ENCODE measurements around the gene STAC2.
"Not testable (repeated sequence)": the region's sequence is repeated elsewhere in the genome, so short reads cannot be mapped to it uniquely, and the experiment has no call there.

STAC2 gene, protein sequence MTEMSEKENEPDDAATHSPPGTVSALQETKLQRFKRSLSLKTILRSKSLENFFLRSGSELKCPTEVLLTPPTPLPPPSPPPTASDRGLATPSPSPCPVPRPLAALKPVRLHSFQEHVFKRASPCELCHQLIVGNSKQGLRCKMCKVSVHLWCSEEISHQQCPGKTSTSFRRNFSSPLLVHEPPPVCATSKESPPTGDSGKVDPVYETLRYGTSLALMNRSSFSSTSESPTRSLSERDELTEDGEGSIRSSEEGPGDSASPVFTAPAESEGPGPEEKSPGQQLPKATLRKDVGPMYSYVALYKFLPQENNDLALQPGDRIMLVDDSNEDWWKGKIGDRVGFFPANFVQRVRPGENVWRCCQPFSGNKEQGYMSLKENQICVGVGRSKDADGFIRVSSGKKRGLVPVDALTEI

DNA sequence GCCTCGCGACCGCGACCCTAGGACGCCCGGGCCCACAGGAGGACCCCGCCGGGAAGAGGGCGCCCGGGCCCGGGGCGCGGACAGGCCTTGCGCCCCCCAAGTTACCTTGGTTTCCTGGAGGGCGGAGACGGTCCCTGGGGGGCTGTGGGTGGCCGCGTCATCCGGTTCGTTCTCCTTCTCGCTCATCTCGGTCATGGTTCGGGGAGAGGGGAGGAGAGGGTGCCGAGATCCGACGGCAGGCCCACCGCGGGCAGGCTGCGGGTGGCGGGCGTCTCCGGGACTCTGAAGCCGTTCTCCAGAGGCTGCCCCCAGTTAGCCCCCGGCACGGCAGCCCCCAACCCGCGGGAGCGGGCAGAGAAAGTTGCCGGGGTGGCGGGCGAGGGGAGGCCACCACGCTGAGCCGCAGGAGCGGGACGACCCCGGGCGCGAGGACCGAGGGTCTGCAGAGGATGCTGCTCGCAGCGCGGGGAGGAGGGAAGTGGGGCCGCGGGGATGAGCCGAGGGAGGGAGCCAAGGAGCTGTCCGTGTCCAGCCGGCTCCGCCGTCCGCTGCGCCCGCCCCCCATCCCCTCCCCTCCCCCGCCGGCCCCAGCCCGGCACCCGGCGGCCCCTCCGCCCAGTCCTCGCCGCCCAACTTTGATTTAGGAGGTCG is at the start of gene STAC2:
Gene STAC2 (minus strand): TSS at position 638 of the 651 bp plus-strand sequence. CDS start 443 bp downstream, at position 195.
- Mint-ChIP-seq H3K36me3 (no peaks in the 10 kb centered on the region), H3K9me3 (no peaks in the 10 kb centered on the region), H3K27me3 (peaks cover 83% of the 10 kb centered on the region), H3K4me3 (peak within 1 kb of the TSS; percentile 66), H3K4me1 (peaks cover 16% of the 10 kb centered on the region), H3K27ac (no peak within 1 kb of the TSS)
- no peak for DNase-seq
- CTCF ChIA-PET: interaction anchor here (1.0 to 1.2 kb wide), 2 partner anchors 17 to 19 kb away, joined by 3 read pairs; no protein-coding TSS in a partner anchor

DNA sequence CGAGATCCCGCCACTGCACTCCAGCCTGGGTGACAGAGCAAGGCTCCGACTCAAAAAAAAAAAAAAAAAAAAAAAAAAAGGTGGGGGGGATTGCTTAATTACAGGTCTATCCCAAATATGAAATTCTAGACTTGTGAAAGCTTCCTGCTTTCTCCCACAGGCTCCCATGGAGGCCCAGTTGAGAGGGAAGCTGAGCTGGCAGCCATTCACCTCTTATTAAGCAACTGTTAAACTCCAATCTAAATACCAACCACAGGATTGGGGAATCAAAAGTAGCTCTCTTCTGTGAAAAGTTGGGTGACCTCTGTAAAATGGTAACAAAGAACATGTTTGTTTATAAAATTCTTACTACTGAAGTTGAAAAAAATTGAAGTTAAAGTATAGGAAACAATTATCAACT is 45.8 kb upstream of the STAC2 start:
- Mint-ChIP-seq H3K27me3 (no peaks in the 10 kb centered on the region), H3K36me3 (peaks cover 11% of the 10 kb centered on the region), H3K4me3 (no peak overlapping the region), H3K4me1 (no peaks in the 10 kb centered on the region), H3K27ac (no peak overlapping the region), H3K9me3 (no peaks in the 10 kb centered on the region)
- no peak for DNase-seq
- CTCF ChIA-PET: interaction anchor here (1.5 kb wide), 1 partner anchor 29 kb away, joined by 4 read pairs; no protein-coding TSS in a partner anchor

DNA sequence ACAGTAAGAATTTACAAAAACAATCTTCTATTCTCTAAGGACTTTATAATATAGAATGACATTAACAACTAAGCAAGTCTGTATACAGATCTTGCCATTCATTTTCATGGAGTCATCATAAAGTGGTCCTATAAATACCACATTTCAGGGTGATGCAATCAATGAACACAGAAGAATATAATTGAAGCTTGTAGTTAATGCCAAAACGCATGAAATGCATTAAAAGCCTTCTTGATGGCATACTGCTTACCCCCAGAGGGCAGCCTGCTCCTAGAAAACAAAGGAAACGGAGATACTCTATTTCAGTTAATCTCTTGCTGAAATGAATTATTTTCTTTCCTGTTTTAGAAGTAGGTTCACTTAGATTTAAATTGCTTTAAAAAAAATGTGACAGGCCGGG is 45.2 kb upstream of the STAC2 start:
- H3K9me3 Mint-ChIP-seq: no peaks in the 10 kb centered on the region
- H3K36me3 Mint-ChIP-seq: peaks cover 11% of the 10 kb centered on the region
- H3K4me1 Mint-ChIP-seq: no peaks in the 10 kb centered on the region
- CTCF ChIA-PET: interaction anchor here (1.5 kb wide), 1 partner anchor 29 kb away, joined by 4 read pairs; no protein-coding TSS in a partner anchor
- H3K27ac Mint-ChIP-seq: no peak overlapping the region
- DNase-seq: no peak
- no peaks in the 10 kb centered on the region for H3K27me3 Mint-ChIP-seq
- no peak overlapping the region for H3K4me3 Mint-ChIP-seq

DNA sequence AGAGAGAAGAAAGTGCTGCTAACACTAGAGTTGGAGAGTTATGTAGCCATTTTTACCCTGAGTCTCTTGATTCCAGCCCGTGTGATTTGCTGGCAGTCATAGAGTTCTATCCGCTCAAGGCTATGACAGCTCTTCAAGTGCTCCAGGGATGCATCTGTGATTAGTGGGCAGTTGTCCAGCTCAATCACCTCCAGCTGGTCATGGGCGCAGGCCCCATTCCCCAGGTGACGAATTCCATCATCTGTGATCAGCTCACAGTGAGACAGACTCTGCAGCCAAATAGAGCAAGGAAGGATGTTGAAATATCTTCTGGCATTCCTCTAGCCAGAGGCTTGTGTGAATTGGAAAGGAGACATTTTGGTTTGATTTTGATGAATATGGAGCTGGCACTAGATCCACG is 38.4 kb upstream of the STAC2 start:
- DNase-seq: no peak
- H3K9me3 Mint-ChIP-seq: no peaks in the 10 kb centered on the region
- no peaks in the 10 kb centered on the region for H3K27me3 Mint-ChIP-seq
- CTCF ChIA-PET: interaction anchor here (1.5 kb wide), 1 partner anchor 20 kb away, joined by 4 read pairs; no protein-coding TSS in a partner anchor
- no peak overlapping the region for H3K27ac Mint-ChIP-seq
- no peak overlapping the region for H3K4me3 Mint-ChIP-seq
- no peaks in the 10 kb centered on the region for H3K4me1 Mint-ChIP-seq
- H3K36me3 Mint-ChIP-seq: peaks cover 21% of the 10 kb centered on the region

DNA sequence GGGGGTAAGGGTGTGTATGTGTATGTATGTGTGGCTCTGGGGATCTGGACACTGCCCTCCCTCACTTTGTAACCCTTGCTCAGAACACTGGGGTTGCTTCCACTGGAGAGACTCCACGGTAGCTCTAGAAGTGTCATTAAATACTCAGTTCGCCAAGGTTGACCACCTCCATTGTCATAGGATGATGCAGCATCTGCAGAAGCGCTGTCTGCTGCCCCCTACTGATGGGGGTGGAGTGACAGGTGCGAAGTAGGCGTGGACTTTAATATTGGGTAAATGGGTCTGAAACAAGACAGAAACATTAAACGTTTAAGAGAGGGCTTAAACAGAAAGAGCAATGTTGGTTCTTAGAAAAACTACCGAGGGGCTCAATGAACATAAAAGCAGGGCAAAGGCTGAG is 35.5 kb upstream of the STAC2 start:
- Mint-ChIP-seq H3K4me1 (no peaks in the 10 kb centered on the region), H3K36me3 (peaks cover 28% of the 10 kb centered on the region), H3K27me3 (no peaks in the 10 kb centered on the region), H3K4me3 (no peak overlapping the region), H3K27ac (no peak overlapping the region), H3K9me3 (no peaks in the 10 kb centered on the region)
- CTCF ChIA-PET: no interaction called here
- peak; percentile 43 for DNase-seq

DNA sequence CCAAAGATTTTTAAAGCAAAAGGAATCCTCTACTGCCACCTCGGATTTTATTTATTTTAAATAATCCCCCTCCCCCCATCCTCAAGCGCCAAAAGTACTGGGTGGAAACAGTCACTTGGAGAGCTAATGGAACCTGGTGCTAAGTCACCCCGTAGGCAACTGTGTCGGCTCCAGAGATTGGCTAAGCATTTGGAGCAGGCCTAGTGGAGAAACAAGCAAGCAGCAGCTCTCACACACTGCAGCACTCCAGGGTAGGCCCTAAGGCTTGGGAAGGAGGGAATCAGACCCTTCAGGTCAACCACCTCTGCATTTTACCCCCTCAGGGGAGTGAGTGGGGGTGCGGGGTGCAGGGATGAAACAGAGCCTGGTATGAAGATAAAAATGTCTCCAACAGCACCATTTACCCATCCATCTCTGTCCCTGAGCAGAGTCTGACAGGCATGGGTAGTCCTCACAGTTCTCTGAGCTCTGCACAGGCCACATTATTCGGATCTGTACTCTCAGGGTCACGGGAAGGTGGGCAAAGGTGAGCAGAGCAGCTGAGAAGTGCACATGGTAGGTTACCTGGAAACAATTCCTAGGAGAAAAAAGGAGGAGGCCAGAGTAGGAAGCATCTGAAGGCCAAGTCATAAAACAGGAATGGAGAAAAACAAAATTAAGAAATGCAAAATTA is 27.2 kb upstream of the STAC2 start:
- Mint-ChIP-seq H3K27ac (no peak overlapping the region), H3K36me3 (peaks cover 7% of the 10 kb centered on the region)

DNA sequence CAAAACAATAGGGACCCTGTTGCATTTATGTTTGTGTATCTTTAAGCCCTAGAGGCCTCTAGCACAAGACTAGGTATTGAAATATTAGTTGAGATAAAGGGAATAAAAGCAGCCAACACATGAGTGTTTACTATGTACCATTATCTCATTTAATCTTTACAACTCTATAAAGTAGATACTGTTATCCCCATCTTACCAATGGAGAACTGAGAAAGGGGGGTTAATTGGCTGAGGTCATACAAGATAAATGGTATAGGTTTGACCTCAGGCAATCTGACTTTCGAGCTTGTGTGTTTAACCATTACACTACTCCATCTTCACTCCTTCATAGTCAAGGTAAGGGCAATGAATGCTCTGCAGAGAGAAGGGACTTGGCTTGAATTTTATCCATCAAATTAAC is 26.3 kb upstream of the STAC2 start:
- no peak for DNase-seq
- CTCF ChIA-PET: interaction anchor here (0.7 to 1.6 kb wide), 3 partner anchors 20 to 242 kb away, joined by 4 to 5 read pairs (median 4); no protein-coding TSS in a partner anchor
- H3K36me3 Mint-ChIP-seq: peaks cover 1% of the 10 kb centered on the region
- H3K27ac Mint-ChIP-seq: no peak overlapping the region
- no peaks in the 10 kb centered on the region for H3K4me1 Mint-ChIP-seq
- no peak overlapping the region for H3K4me3 Mint-ChIP-seq
- no peaks in the 10 kb centered on the region for H3K27me3 Mint-ChIP-seq
- no peaks in the 10 kb centered on the region for H3K9me3 Mint-ChIP-seq

More for the DNA sequence above, 27.2 kb upstream of the STAC2 start:
- H3K4me1 Mint-ChIP-seq: no peaks in the 10 kb centered on the region
- no peaks in the 10 kb centered on the region for H3K9me3 Mint-ChIP-seq
- no peak overlapping the region for H3K4me3 Mint-ChIP-seq
- DNase-seq: no peak
- H3K27me3 Mint-ChIP-seq: no peaks in the 10 kb centered on the region
- CTCF ChIA-PET: interaction anchor here (0.7 to 2.1 kb wide), 4 partner anchors 8 to 243 kb away, joined by 4 to 8 read pairs (median 4); no protein-coding TSS in a partner anchor

DNA sequence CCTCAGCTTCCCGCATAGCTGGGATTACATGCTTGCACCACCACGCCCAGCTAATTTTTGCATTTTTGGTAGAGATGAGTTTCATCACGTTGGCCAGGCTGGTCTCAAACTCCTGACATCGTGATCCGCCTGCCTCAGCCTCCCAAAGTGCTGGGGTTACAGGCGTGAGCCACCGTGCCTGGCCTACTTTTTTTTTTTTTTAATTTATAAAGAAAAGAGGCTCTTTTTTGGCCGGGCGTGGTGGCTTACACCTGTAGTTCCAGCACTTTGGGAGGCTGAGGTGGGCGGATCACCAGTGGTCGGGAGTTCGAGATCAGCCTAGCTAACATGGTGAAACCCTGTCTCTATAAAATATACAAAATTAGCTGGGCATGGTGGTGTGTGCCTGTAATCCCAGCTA is 24.3 kb upstream of the STAC2 start:
- not testable (repeated sequence) for H3K9me3 Mint-ChIP-seq, H3K27ac Mint-ChIP-seq, H3K36me3 Mint-ChIP-seq, H3K27me3 Mint-ChIP-seq, DNase-seq, H3K4me1 Mint-ChIP-seq, H3K4me3 Mint-ChIP-seq
- CTCF ChIA-PET: interaction anchor here (0.8 to 3.4 kb wide), 3 partner anchors 11 to 44 kb away, joined by 3 to 23 read pairs (median 3); no protein-coding TSS in a partner anchor

DNA sequence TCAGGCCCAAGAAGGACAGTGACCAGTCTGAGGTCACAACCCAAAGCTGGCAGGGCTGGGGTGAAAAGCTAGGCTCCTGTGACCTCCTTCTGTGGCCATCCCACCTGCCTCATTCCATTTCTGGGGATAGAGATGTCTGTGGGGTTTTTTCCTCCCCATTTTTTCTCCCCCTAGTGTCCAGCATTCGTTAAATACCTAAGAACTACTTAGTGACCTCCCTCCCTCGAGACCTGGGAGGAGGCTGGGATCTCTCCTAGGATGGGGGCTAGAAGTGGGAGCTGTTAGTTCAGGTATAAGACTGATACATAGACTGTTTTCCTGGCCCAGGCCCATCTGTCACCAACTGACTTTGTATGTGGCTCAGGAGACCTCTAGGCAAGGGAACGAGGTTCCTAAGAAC is 20.5 kb upstream of the STAC2 start:
- Mint-ChIP-seq H3K4me3 (no peak overlapping the region), H3K27me3 (peaks cover 14% of the 10 kb centered on the region), H3K9me3 (no peaks in the 10 kb centered on the region), H3K27ac (no peak overlapping the region), H3K4me1 (peaks cover 13% of the 10 kb centered on the region), H3K36me3 (no peaks in the 10 kb centered on the region)
- DNase-seq: no peak
- CTCF ChIA-PET: interaction anchor here (0.7 to 3.5 kb wide), 5 partner anchors 10 to 571 kb away, joined by 3 to 81 read pairs (median 16); no protein-coding TSS in a partner anchor

DNA sequence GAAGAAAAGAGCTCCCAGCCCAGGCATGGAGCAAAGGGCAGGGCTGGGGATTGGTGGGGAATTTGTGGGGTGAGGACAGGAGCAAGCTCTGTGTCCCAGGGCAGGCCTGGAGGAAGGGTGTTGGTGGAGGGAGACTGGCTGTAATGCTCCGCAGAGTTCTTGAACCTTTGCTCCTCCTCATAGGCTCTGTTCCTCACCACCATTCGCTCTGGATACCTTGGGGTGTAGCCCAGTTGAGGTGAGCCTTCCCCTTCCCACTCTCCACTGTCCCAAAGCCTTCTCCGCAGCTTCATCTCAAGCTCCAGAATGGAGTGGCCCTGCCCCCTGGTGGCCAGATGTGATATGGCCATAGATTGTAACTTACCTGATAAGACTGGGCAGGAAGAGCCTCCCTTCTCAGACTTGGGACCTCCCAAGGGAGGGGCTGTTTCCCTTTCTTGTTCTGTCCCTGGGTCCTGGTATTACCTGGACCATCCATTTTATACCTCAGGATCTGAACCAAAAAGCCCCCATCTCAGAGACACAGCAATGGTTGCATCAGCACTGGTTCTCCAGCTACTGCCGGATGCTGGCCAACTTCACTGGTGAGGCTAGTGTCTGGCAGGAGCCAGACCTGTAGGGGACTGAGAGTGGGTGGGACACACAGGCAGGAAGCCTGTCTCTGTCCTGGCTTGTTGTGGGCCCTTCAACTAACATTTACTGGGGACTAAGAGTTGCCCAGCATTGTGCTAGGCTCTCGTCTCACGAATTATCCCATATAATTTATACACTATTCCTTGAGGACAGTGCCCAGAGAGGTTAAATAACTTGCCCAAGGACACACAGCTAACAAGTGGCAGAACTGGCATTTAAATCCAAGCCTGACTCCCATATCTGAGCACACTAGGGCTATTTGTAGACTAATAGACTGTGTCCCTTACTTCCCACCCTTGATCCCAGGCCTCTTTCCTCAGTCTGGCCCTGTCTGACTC is 19.1 kb upstream of the STAC2 start:
- no peak overlapping the region for H3K4me3 Mint-ChIP-seq
- peaks cover 17% of the 10 kb centered on the region for H3K27me3 Mint-ChIP-seq
- H3K9me3 Mint-ChIP-seq: no peaks in the 10 kb centered on the region
- no peaks in the 10 kb centered on the region for H3K36me3 Mint-ChIP-seq
- H3K4me1 Mint-ChIP-seq: peaks cover 14% of the 10 kb centered on the region
- CTCF ChIA-PET: interaction anchor here (0.5 to 3.5 kb wide), 23 partner anchors 9 to 321 kb away, joined by 3 to 81 read pairs (median 4); partner anchors contain the start of genes LASP1NB, RPL19 and STAC2
- DNase-seq: peak; percentile 92
- H3K27ac Mint-ChIP-seq: peak overlapping the region; percentile 46

DNA sequence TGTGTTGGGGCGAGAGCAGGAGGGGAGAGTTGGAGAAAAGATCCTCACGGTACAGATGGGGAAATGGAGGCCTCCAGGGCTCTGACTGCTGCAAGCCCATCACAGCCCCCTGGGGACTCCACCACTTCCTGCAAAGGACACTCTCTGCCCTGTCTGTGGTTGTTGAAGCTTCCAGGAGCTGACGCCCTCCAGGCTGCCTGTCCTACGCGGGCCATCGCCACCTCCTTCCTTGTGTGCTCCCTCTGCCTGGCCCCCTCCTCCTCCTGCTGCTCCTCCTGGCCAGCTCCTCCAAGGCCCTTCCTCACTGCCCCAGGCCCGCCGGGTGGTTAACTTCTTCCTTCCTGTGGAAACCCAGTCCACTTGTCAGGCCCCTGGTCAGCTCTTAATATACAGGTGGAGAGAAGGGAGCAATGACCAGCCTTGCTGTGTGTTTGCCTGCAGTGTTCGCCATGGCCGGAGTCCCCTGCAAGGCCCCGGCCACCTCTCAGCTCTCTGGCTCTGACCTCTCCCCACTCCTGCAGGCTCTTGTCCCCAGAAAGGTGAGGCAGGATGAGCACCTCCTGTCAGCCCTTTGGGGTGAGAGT is 18.4 kb upstream of the STAC2 start:
- H3K36me3 Mint-ChIP-seq: no peaks in the 10 kb centered on the region
- H3K27me3 Mint-ChIP-seq: peaks cover 22% of the 10 kb centered on the region
- no peak overlapping the region for H3K27ac Mint-ChIP-seq
- H3K9me3 Mint-ChIP-seq: no peaks in the 10 kb centered on the region
- peaks cover 22% of the 10 kb centered on the region for H3K4me1 Mint-ChIP-seq
- CTCF ChIA-PET: interaction anchor here (0.5 to 3.5 kb wide), 22 partner anchors 8 to 321 kb away, joined by 3 to 81 read pairs (median 4); partner anchors contain the start of genes LASP1NB, RPL19 and STAC2
- H3K4me3 Mint-ChIP-seq: no peak overlapping the region
- DNase-seq: no peak

DNA sequence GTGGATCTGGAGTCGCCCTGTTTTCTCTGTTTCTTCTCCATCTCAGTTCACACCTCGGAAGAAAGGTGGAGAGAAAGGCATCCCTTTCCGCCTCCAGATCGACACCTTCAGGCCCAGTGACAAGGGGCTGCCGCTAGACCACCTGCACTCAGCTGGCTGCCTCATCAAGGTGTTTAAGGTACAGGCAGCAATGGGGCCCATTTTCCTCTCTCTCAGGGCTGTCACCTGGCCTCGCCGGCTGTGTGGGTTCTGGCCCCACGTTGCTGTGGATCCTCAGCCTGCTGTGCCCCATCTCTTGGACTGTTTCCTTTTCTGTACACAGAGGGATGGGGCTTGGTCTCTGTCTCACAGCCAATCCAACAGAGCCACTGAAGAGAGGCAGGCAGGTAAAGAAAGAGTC is 17.4 kb upstream of the STAC2 start:
- Mint-ChIP-seq H3K9me3 (no peaks in the 10 kb centered on the region), H3K4me1 (peaks cover 30% of the 10 kb centered on the region), H3K4me3 (no peak overlapping the region), H3K27ac (no peak overlapping the region), H3K27me3 (peaks cover 27% of the 10 kb centered on the region), H3K36me3 (no peaks in the 10 kb centered on the region)
- no peak for DNase-seq
- CTCF ChIA-PET: interaction anchor here (1.8 to 8.8 kb wide), 2 partner anchors 17 to 37 kb away, joined by 3 to 162 read pairs; partner anchors contain the start of gene STAC2

Measured in activated naive CD4-positive, alpha-beta T cell treated with anti-CD3 and anti-CD28 coated beads, Interleukin-2, amount 10 ng/mL, durations not matched to agents 7 days and 5 days (primary cell).